ENCODE measurements around the gene FOS. TPM values are rescaled to one million over a fixed set of nuclear protein-coding genes. Genes with fewer than 3 reads are reported as not detected.
"Not testable (repeated sequence)": the region's sequence is repeated elsewhere in the genome, so short reads cannot be mapped to it uniquely, and the experiment has no call there.

Gene FOS
- total RNA-seq, 1 donor from 2014 or later = 2.7 TPM

- DNase-seq (ENCODE audit: low read depth) = no peak
- H3K4me3 ChIP-seq (ENCODE audit: low read depth, low read length) = peak overlapping the region; percentile 13
- no peak for TF ChIP-seq CTCF (conservative IDR thresholded peaks at IDR 0.05; ENCODE audit: low read depth, low read length)
Measured at GRCh38 chr14:75234173-75235115, 44.2 kb upstream of the FOS start.

GRCh38 chr14:75235198-75235597 is 43.4 kb upstream of the FOS start:
- DNase-seq (ENCODE audit: low read depth); H3K4me3 ChIP-seq (ENCODE audit: low read depth, low read length): not testable (repeated sequence)

- no peak overlapping the region for H3K4me3 ChIP-seq (ENCODE audit: low read depth, low read length)
- DNase-seq (ENCODE audit: low read depth) = no peak
- TF ChIP-seq CTCF (conservative IDR thresholded peaks at IDR 0.05; ENCODE audit: low read depth, low read length) = no peak
Measured at GRCh38 chr14:75236467-75236866, 42.2 kb upstream of the FOS start.

GRCh38 chr14:75236901-75237419 is 41.7 kb upstream of the FOS start:
- no peak overlapping the region for H3K4me3 ChIP-seq (ENCODE audit: low read depth, low read length)
- no peak for TF ChIP-seq CTCF (conservative IDR thresholded peaks at IDR 0.05; ENCODE audit: low read depth, low read length)
- no peak for DNase-seq (ENCODE audit: low read depth)

- no peak overlapping the region for H3K4me3 ChIP-seq (ENCODE audit: low read depth, low read length)
- DNase-seq (ENCODE audit: low read depth) = no peak
- no peak for TF ChIP-seq CTCF (conservative IDR thresholded peaks at IDR 0.05; ENCODE audit: low read depth, low read length)
Measured at GRCh38 chr14:75238756-75239455, 39.7 kb upstream of the FOS start.

GRCh38 chr14:75240781-75241180 is 37.8 kb upstream of the FOS start:
- DNase-seq (ENCODE audit: low read depth) = no peak
- no peak for TF ChIP-seq CTCF (conservative IDR thresholded peaks at IDR 0.05; ENCODE audit: low read depth, low read length)
- no peak overlapping the region for H3K4me3 ChIP-seq (ENCODE audit: low read depth, low read length)

GRCh38 chr14:75242546-75243273 is 35.9 kb upstream of the FOS start:
- no peak overlapping the region for H3K4me3 ChIP-seq (ENCODE audit: low read depth, low read length)
- DNase-seq (ENCODE audit: low read depth) = no peak
- TF ChIP-seq CTCF (conservative IDR thresholded peaks at IDR 0.05; ENCODE audit: low read depth, low read length) = no peak
